HG03025 (cell line): ENCODE data around the gene ATG14.
"Not testable (repeated sequence)": the region's sequence is repeated elsewhere in the genome, so short reads cannot be mapped to it uniquely, and the experiment has no call there.

Source experiments
- ATAC-seq: cut with Tn5 transposase; IDR thresholded peaks from one replicate; pipeline ENCODE4 v1.9.1; 2021; ENCODE audit warnings: mild to moderate bottlenecking, moderate library complexity; ENCODE audit not compliant: unreplicated experiment, low FRiP score

ATG14 gene, protein sequence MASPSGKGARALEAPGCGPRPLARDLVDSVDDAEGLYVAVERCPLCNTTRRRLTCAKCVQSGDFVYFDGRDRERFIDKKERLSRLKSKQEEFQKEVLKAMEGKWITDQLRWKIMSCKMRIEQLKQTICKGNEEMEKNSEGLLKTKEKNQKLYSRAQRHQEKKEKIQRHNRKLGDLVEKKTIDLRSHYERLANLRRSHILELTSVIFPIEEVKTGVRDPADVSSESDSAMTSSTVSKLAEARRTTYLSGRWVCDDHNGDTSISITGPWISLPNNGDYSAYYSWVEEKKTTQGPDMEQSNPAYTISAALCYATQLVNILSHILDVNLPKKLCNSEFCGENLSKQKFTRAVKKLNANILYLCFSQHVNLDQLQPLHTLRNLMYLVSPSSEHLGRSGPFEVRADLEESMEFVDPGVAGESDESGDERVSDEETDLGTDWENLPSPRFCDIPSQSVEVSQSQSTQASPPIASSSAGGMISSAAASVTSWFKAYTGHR

GRCh38 chr14:55411426-55412389, at the start of gene ATG14:
ATG14 (minus strand) TSS chr14:55411830; CDS start chr14:55411822, 8 bp downstream.
- ATAC-seq, result peak; percentile 97

GRCh38 chr14:55458800-55459515, 47.3 kb upstream of the ATG14 start:
- no peak for ATAC-seq

- no peak for ATAC-seq
These were observed 45.9 kb upstream of the ATG14 start for GRCh38 chr14:55457496-55457895.

- not testable (repeated sequence) for ATAC-seq
These were observed 44.8 kb upstream of the ATG14 start for GRCh38 chr14:55456411-55456810.

- ATAC-seq, result no peak
These were observed 42.8 kb upstream of the ATG14 start for GRCh38 chr14:55454264-55455002.

- no peak for ATAC-seq
These were observed 40.3 kb upstream of the ATG14 start for GRCh38 chr14:55451950-55452349.

- ATAC-seq, result no peak
These were observed 39.8 kb upstream of the ATG14 start for GRCh38 chr14:55451398-55451797.

GRCh38 chr14:55450987-55451386, 39.4 kb upstream of the ATG14 start:
- no peak for ATAC-seq

- no peak for ATAC-seq
These were observed 38.9 kb upstream of the ATG14 start for GRCh38 chr14:55450539-55450938.

DNA sequence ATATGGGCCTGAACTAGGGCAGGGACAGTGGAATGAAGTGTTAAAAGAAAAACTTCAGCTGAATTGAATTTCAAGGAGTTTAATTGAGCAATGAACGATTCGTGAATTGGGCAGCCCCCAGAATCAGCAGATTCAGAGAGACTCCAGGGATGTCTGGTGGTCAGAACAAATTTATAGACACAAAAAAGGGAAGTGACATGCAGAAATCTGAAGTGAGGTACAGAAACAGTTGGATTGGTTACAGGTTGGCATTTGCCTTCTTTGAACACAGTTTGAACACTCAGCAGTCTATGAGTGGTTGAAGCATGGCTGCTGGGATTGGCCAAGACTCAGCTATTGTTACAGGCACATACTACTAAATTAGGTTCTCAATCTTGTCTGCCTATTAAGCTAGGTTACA, 38.5 kb upstream of the ATG14 start:
- ATAC-seq, result no peak

DNA sequence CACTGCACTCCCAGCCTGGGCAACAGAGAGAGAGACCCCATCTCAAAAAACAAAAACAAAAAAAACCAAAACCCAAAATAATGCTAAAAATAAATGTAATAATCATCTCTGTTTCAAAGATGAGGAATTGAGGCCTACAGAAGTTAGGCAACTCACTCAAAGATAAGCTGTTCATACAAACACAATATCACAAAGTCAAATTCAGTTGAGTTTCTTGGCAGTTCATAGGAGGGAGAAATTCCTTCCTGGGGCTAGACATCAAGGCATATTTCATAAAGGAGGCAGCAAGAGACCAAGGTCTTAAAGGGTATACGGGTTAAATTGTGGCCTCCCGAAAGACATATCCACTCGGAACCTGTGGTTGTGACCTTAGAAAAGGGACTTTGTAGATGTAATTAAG, 37.5 kb upstream of the ATG14 start:
- no peak for ATAC-seq

DNA sequence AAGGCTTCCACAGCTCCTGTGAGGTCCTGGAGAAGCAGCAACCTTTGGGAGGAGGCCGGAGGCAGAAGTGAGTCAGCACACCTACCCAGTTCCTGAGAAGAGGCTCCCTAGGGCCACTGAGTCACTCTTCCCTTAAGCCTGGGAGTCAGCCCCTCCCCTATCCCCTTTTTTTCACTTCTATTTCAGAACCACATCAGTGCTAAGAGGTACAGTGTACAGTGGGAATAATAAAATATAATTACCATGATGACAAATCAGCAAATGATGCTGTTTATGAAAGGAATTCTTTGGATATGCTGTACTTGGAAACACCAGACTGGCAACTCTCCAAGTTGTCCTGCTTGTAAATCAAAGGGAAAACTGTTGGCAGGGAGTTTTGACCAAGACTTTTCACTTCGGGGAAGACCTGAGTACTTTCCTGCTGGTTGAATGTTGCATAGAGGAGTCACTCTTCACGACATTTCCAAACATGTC, 36.5 kb upstream of the ATG14 start:
- no peak for ATAC-seq

DNA sequence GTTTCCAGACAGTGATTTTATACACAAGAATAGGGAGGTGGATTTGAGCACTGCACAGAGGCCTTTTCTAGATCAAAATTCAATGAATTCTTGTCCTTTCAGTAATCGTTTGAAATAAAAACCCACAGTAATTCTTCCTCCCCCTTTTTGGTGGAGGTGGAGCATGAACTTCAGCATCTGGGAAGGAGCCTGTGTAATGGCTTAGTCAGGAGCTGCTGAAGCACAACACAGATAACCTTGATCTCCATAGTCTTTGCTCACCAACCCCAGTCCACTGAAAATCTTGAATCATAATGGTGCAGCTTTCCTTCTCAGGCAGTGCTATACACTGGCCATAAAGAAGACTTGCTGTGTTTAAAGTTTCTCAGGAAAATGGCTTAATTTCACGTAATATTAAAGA, 35.2 kb upstream of the ATG14 start:
- ATAC-seq, result no peak

DNA sequence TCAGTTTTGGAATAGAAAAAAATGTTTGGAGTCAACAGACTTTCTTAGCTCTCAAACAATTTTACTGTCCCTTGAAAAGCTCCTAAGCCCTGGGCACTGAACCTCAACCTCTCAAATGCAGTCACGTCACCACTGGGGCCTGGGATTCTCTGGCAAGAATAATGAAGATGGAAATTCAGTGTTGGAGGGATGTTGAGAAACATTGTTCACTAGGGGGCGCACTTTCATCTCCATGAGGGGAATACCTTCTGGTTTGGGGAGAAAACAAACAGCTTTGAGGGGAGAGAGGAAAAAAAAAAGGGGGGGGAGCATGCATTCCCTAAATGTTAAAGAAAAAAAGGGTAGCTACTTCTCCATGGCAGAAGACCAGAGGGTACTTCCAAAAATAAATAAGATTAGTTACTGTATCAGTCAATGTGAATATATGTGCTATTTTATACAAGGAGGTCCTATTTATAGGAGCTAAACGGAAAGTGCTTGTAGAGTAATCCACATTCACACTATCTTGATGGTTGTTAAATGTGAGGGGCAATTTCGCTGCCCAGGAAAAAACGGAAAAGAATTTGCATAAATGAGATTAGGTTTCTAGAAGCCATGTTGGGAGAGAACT, 34.6 kb upstream of the ATG14 start:
- no peak for ATAC-seq

- no peak for ATAC-seq
These were observed 29.7 kb upstream of the ATG14 start for GRCh38 chr14:55441286-55441685.

DNA sequence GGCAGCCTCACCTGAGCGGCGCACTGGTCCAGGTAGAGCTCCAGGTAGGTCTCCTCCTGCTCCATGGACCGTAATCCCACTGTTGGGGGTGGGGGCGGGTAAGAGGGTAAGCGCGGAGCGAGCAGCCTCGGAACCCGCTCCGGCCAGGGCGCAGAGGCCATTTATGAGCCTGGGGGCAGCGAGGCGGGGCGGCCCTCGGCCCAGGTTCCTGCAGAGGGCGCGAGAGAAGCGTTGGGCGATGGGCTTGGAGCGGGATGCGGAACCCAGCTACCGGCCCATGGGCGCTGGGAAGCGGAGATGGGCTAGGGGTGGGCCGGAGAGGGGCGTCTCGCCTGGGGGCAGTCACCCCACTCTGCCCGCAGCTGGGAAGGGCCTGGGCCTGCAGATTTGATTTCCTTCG, 28.8 kb upstream of the ATG14 start, which contains the start of gene TBPL2:
Gene TBPL2, minus strand, starts transcription at position 232 of the 400 bp plus-strand sequence. Its CDS starts 167 bp downstream, at position 65.
- ATAC-seq, result no peak

DNA sequence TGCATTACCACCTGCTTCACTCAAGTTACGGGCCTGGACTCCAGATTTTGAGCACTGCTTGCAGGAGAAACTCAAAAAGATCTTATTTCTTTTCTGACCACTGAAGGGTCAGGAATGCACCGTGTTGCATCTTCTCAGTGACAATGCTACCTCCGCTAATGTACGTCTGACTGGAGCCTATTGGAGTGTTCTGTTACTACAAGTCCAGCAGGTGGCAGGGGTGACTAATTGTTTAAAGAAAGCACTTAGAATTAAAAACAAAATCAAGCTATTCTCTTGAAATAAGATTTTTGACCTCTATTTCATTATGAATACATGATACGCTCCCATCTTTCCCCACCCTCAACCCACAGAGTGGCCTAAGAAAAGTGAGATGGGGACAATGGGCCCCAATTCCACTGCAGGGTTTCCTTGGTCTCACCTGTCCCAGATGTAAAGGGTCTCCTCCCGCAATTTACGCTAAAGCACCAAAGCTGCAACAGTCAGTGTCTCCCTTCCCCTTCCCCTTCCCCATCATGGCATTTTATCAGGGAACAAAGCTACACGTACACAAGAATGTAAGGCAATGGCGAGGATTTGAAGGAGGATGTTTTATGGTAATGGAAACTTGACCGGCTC, 26.5 kb upstream of the ATG14 start:
- no peak for ATAC-seq

GRCh38 chr14:55436931-55437330, 25.3 kb upstream of the ATG14 start:
- no peak for ATAC-seq

- ATAC-seq, result no peak
These were observed 24.9 kb upstream of the ATG14 start for GRCh38 chr14:55436519-55436918.
